SK-N-MC (cell line): Measurements from ENCODE around the gene RAD51D.

Source experiments
- DNase-seq: peaks from one replicate; pipeline ENCODE4 v3.0.0-alpha.2; 2011; ENCODE audit warnings: low read depth, low spot score
- H3K27ac ChIP-seq: fragments of 200-600 bp; sonication (generic); 2 replicates; pipeline ENCODE4 v1.5.1; 2016; ENCODE audit warnings: mixed run types
- H3K36me3 ChIP-seq: fragments of 200-600 bp; sonication (generic); 2 replicates; pipeline ENCODE4 v1.6.1; 2017; ENCODE audit warnings: antibody characterized with exemption, low read length, mixed read lengths; ENCODE audit not compliant: insufficient read depth
- H3K4me3 ChIP-seq: fragments of 200-600 bp; sonication (generic); 2 replicates; pipeline ENCODE4 v1.5.1; 2016
- H3K9ac ChIP-seq: fragments of 200-600 bp; sonication (generic); 2 replicates; pipeline ENCODE4 v1.8.0; 2017; ENCODE audit warnings: mixed run types, mixed read lengths; ENCODE audit not compliant: insufficient read length
- H3K9me3 ChIP-seq: fragments of 200-600 bp; sonication (generic); 2 replicates; pipeline ENCODE4 v1.6.1; 2017; ENCODE audit warnings: low read depth, mild to moderate bottlenecking, antibody characterized with exemption, low read length, moderate library complexity, mixed read lengths
- EZH2 ChIP-seq: fragments of 200-600 bp; sonication (generic); IDR thresholded peaks from one replicate; pipeline ENCODE4 v1.6.1; 2017; ENCODE audit warnings: antibody characterized with exemption
- FOXP2 ChIP-seq: optimal IDR thresholded peaks from 2 replicates; pipeline ENCODE3; 2011; ENCODE audit warnings: mild to moderate bottlenecking, moderate library complexity; ENCODE audit not compliant: insufficient read depth; ENCODE audit errors: extremely low read length, control extremely low read depth
- POLR2AphosphoS5 ChIP-seq: IDR thresholded peaks from 2 replicates; pipeline ENCODE4 v1.6.1; 2012; ENCODE audit warnings: mild to moderate bottlenecking, low read depth, low read length, borderline replicate concordance

RAD51D gene

DNA sequence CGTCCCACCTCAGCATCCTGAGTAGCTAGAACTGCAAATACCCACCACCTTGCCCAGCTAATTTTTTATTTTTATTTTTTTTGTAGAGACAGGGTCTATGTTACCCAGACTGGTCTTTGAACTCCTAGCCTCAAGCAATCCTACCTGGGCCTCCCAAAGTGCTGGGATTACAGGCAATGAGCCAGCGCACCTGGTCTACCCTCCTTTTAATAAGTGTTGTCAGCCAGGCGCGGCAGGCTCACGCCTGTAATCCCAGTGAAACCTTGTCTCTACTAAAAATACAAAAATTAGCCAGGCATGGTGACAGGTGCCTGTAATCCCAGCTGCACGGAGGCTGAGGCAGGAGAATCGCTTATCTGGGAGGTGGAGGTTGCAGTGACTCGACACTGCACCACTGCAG is 75.5 kb downstream of the RAD51D start:
- no peaks in the 10 kb centered on the region for H3K36me3 ChIP-seq
- no peak overlapping the region for H3K27ac ChIP-seq
- TF ChIP-seq EZH2, result no peak
- TF ChIP-seq POLR2AphosphoS5, result no peak
- TF ChIP-seq FOXP2, result no peak
- no peak overlapping the region for H3K4me3 ChIP-seq
- H3K9me3 ChIP-seq, result no peaks in the 10 kb centered on the region
- no peak overlapping the region for H3K9ac ChIP-seq
- no peak for DNase-seq
